Uterus (tissue), 4 donors: ENCODE measurements around the gene ICE1. TPM values are rescaled to one million over a fixed set of nuclear protein-coding genes. Genes with fewer than 3 reads are reported as not detected.

ENCODE experiments used
- DNase-seq, 2 donors: peaks; one replicate each; pipeline ENCODE4 v3.0.0-alpha.2; 2019 to 2020
- H3K27ac ChIP-seq, 2 donors: fragments of 200-600 bp; sonication (generic); 1 replicate in 1 of 2; 2 replicates in 1 of 2; pipeline ENCODE4 v1.5.1; 2016 to 2018
- H3K27me3 ChIP-seq, 2 donors: fragments of 200-600 bp; sonication (generic); one replicate each; pipeline ENCODE4 v1.5.1; 2018 to 2019; ENCODE audit warnings: control low read depth in 1 of 2
- H3K36me3 ChIP-seq, 2 donors: fragments of 200-600 bp; sonication (generic); one replicate each; pipeline ENCODE4 v1.5.1; 2019; ENCODE audit warnings: control low read depth in 1 of 2
- H3K4me1 ChIP-seq, 2 donors: fragments of 200-600 bp; sonication (generic); one replicate each; pipeline ENCODE4 v1.5.1; 2018 to 2019; ENCODE audit warnings: control low read depth in 1 of 2
- H3K4me3 ChIP-seq, 2 donors: fragments of 200-600 bp; sonication (generic); 1 replicate in 1 of 2; 2 replicates in 1 of 2; pipeline ENCODE4 v1.5.1; 2018 to 2019; ENCODE audit warnings: mild to moderate bottlenecking in 1 of 2
- H3K9me3 ChIP-seq, 2 donors: fragments of 200-600 bp; sonication (generic); one replicate each; pipeline ENCODE4 v1.5.1; 2019; ENCODE audit warnings: control low read depth in 1 of 2
- CTCF ChIP-seq, 4 experiments: fragments of 200-600 bp in 2 of 4; fragments of 450-650 bp in 2 of 4; sonication (generic) in 2 of 4; IDR thresholded peaks; one replicate each; pipeline ENCODE4 v1.5.1; 2016 to 2019; ENCODE audit warnings: antibody characterized with exemption in 4 of 4, mild to moderate bottlenecking in 2 of 4, moderate library complexity in 1 of 4
- POLR2A ChIP-seq, 2 donors: fragments of 450-650 bp; IDR thresholded peaks; one replicate each; pipeline ENCODE4 v1.6.1; 2016; ENCODE audit warnings: antibody characterized with exemption in 2 of 2, mild to moderate bottlenecking in 1 of 2, moderate library complexity in 1 of 2
- intact Hi-C: fragments of 100-400 bp; cut with DNase I; formaldehyde crosslinking; loops from one replicate; pipeline ENCODE4 v1.15.1; 2023; ENCODE audit warnings: low total_unique reads
- total RNA-seq, 4 donors: library from RNA; depleted of rRNA in 3 of 4; stranded (reverse); fragments of >200 nt in 3 of 4; gene quantifications; one replicate each; pipeline versions ENCODE4 v1.1.0 to v1.2.4, GENCODE V29; 2014 to 2023
- donor health status: DM: yes; HTN: yes; CAD: no.

Gene ICE1
- total RNA-seq, 4 donors from 2014 or later, result 23.2 to 218 (median 55.1) TPM

DNA sequence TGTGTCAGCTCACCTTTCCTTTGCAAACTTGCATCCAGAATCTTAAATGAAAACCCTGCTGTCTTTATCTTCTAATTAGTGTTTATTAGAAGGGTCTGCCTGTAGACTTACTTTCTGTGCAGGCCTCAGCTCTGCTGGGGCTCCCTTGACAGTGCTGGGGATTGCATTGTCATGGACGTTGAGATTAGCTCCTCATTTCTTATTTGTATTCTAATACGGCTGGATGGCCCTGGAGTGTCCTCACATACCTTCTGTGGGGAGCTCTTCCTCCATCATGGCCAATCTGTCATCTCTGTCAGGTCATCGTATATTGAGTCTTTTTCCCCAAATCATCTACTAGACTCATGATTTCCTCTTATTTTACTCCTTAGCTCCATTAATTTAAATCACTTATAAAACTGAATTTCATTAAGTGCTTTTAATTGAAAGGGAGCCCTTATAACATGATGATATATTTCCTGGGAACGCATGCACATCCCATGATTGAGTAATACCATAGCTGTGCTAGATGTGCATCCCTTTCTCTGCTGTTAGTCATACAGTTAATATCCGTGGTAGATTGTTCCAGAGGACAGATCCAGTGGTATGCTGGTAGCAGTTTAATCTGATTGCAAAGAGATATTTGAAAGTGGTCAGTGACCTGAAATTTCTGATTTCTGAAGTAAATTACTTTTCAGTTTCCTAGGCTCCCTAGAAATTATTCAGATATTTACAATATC is 61.6 kb downstream of the ICE1 start:
- Histone ChIP-seq H3K36me3 (no peaks in the 10 kb centered on the region), H3K4me3 (no peak overlapping the region), H3K27me3 (no peaks in the 10 kb centered on the region), H3K9me3 (no peaks in the 10 kb centered on the region), H3K4me1 (no peaks in the 10 kb centered on the region), H3K27ac (no peak overlapping the region)
- DNase-seq, result no peak
- TF ChIP-seq POLR2A (IDR thresholded peaks at IDR 0.05), result no peak
- TF ChIP-seq CTCF (IDR thresholded peaks at IDR 0.05), result no peak
- intact Hi-C loops, result no loop called here

- H3K9me3 ChIP-seq, result no peaks in the 10 kb centered on the region
- H3K27ac ChIP-seq, result no peak overlapping the region
- no peaks in the 10 kb centered on the region for H3K4me1 ChIP-seq
- DNase-seq, result no peak
- H3K36me3 ChIP-seq, result no peaks in the 10 kb centered on the region
- intact Hi-C loops, result no loop called here
- no peak overlapping the region for H3K4me3 ChIP-seq
- TF ChIP-seq CTCF (IDR thresholded peaks at IDR 0.05) (no peak), POLR2A (IDR thresholded peaks at IDR 0.05) (no peak)
- no peaks in the 10 kb centered on the region for H3K27me3 ChIP-seq
Measured at GRCh38 chr5:5486122-5486521, 63.6 kb downstream of the ICE1 start.

GRCh38 chr5:5487585-5488360 is 65.3 kb downstream of the ICE1 start:
- Histone ChIP-seq H3K4me1 (peaks cover 0 to 6% of the 10 kb centered on the region in 2 donors), H3K4me3 (no peak overlapping the region), H3K27me3 (no peaks in the 10 kb centered on the region), H3K27ac (no peak overlapping the region), H3K9me3 (no peaks in the 10 kb centered on the region), H3K36me3 (no peaks in the 10 kb centered on the region)
- no peak for TF ChIP-seq POLR2A (IDR thresholded peaks at IDR 0.05)
- no peak for TF ChIP-seq CTCF (IDR thresholded peaks at IDR 0.05)
- no peak for DNase-seq
- intact Hi-C loops, result no loop called here

GRCh38 chr5:5490774-5491347 is 68.4 kb downstream of the ICE1 start:
- intact Hi-C loops, result no loop called here
- Histone ChIP-seq H3K4me3 (no peak overlapping the region), H3K9me3 (no peaks in the 10 kb centered on the region), H3K27me3 (no peaks in the 10 kb centered on the region), H3K36me3 (no peaks in the 10 kb centered on the region), H3K27ac (no peak overlapping the region), H3K4me1 (peaks cover 0 to 6% of the 10 kb centered on the region in 2 donors)
- TF ChIP-seq CTCF (IDR thresholded peaks at IDR 0.05) (no peak), POLR2A (IDR thresholded peaks at IDR 0.05) (no peak)
- DNase-seq, result no peak
